Parathyroid adenoma (tissue), 2 donors: ENCODE measurements around the gene THAP4.
"Not testable (repeated sequence)": the region's sequence is repeated elsewhere in the genome, so short reads cannot be mapped to it uniquely, and the experiment has no call there.

Experiments
- H2AFZ ChIP-seq: fragments of 300-600 bp; sonication (generic); one replicate; pipeline ENCODE4 v1.7.0; 2017; ENCODE audit warnings: antibody characterized with exemption, mild to moderate bottlenecking
- H3K27ac ChIP-seq: fragments of 300-600 bp; sonication (generic); one replicate; pipeline ENCODE4 v1.7.0; 2017
- H3K27me3 ChIP-seq: fragments of 300-600 bp; sonication (generic); one replicate; pipeline ENCODE4 v1.7.0; 2017; ENCODE audit warnings: low read length; ENCODE audit not compliant: control insufficient read depth, insufficient read depth
- H3K36me3 ChIP-seq: fragments of 300-600 bp; sonication (generic); one replicate; pipeline ENCODE4 v1.7.0; 2017; ENCODE audit warnings: low read length; ENCODE audit not compliant: control insufficient read depth, insufficient read depth
- H3K4me1 ChIP-seq: fragments of 300-600 bp; sonication (generic); one replicate; pipeline ENCODE4 v1.7.0; 2017; ENCODE audit warnings: control low read depth
- H3K4me2 ChIP-seq: fragments of 300-600 bp; sonication (generic); one replicate; pipeline ENCODE4 v1.7.0; 2017; ENCODE audit warnings: low read length
- H3K4me3 ChIP-seq: fragments of 300-600 bp; sonication (generic); one replicate; pipeline ENCODE4 v1.7.0; 2017; ENCODE audit warnings: low read depth, low read length
- H3K79me2 ChIP-seq: fragments of 300-600 bp; sonication (generic); one replicate; pipeline ENCODE4 v1.7.0; 2017; ENCODE audit warnings: control low read depth
- H3K9ac ChIP-seq: fragments of 300-600 bp; sonication (generic); one replicate; pipeline ENCODE4 v1.7.0; 2017; ENCODE audit warnings: mild to moderate bottlenecking
- H3K9me3 ChIP-seq: fragments of 300-600 bp; sonication (generic); one replicate; pipeline ENCODE4 v1.7.0; 2017; ENCODE audit warnings: low read length; ENCODE audit not compliant: control insufficient read depth
- CTCF ChIP-seq: fragments of 300-600 bp; sonication (generic); IDR thresholded peaks from one replicate; pipeline ENCODE4 v1.7.0; 2017; ENCODE audit warnings: antibody characterized with exemption, mild to moderate bottlenecking
- donor health status: primary hyperparathyroidism.

THAP4 gene

GRCh38 chr2:241575624-241576292 is 61.2 kb downstream of the THAP4 start:
- H3K79me2 ChIP-seq = no peaks in the 10 kb centered on the region
- H3K4me1 ChIP-seq = no peaks in the 10 kb centered on the region
- H3K36me3 ChIP-seq = no peaks in the 10 kb centered on the region
- H2AFZ ChIP-seq = no peak overlapping the region
- H3K4me2 ChIP-seq = no peak overlapping the region
- no peak overlapping the region for H3K27ac ChIP-seq
- H3K27me3 ChIP-seq = no peaks in the 10 kb centered on the region
- no peak overlapping the region for H3K9ac ChIP-seq
- no peaks in the 10 kb centered on the region for H3K9me3 ChIP-seq
- no peak for TF ChIP-seq CTCF
- H3K4me3 ChIP-seq = no peak overlapping the region

GRCh38 chr2:241574911-241575623 is 61.9 kb downstream of the THAP4 start:
- no peak overlapping the region for H2AFZ ChIP-seq
- H3K36me3 ChIP-seq = no peaks in the 10 kb centered on the region
- H3K9ac ChIP-seq = no peak overlapping the region
- no peaks in the 10 kb centered on the region for H3K4me1 ChIP-seq
- H3K27me3 ChIP-seq = no peaks in the 10 kb centered on the region
- no peak overlapping the region for H3K4me3 ChIP-seq
- no peaks in the 10 kb centered on the region for H3K9me3 ChIP-seq
- H3K4me2 ChIP-seq = no peak overlapping the region
- no peak for TF ChIP-seq CTCF
- no peak overlapping the region for H3K27ac ChIP-seq
- H3K79me2 ChIP-seq = no peaks in the 10 kb centered on the region

DNA sequence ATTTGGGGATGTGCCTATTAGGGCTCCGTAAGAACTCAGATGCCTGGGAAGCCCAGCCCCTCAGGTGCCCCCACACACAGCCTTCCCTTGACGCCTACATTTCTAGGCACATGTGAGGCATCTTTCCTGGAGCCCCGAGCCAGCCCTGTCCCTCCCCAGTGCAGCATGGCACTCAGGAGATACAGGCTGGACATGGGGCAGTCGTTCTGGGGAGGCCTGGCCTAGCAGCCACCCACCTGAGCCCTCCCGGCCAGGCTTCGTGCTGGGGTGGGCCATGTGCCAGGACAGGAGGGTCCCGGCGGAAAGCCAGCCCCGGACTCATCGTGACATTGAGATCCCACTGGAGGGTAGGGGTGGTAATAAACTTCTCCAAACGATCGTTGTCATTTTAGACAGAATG is 63.2 kb downstream of the THAP4 start:
- Histone ChIP-seq H3K27ac (no peak overlapping the region), H3K4me2 (no peak overlapping the region), H3K27me3 (no peaks in the 10 kb centered on the region), H3K4me3 (no peak overlapping the region), H2AFZ (no peak overlapping the region), H3K9ac (no peak overlapping the region), H3K9me3 (no peaks in the 10 kb centered on the region), H3K36me3 (no peaks in the 10 kb centered on the region), H3K79me2 (no peaks in the 10 kb centered on the region), H3K4me1 (no peaks in the 10 kb centered on the region)
- no peak for TF ChIP-seq CTCF

DNA sequence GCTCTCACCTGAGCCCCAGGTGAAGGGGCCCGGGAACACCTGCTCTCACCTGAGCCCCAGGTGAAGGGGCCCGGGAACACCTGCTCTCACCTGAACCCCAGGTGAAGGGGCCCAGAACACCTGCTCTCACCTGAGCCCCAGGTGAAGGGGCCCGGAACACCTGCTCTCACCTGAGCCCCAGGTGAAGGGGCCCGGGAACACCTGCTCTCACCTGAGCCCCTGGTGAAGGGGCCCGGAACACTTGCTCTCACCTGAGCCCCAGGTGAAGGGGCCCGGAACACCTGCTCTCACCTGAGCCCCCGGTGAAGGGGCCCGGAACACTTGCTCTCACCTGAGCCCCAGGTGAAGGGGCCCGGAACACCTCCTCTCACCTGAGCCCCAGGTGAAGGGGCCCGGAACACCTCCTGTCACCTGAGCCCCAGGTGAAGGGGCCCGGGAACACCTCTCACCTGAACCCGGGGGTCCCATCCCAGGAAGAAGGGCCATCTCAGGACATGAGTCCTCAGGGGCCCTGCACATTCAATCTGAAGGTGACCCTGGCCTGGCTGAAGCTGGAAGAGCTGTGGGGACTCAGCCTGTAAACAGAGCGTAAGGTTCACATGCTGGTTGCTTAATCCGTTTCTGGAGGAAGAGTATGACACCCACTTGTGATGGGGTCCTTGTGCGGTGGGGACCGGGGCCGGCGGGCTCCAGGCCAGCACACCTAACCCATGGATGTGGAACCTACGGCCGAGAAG is 63.9 kb downstream of the THAP4 start:
- not testable (repeated sequence) for H3K4me1 ChIP-seq, H2AFZ ChIP-seq, H3K27ac ChIP-seq, H3K4me3 ChIP-seq, H3K36me3 ChIP-seq, H3K9ac ChIP-seq, H3K9me3 ChIP-seq, H3K79me2 ChIP-seq, H3K4me2 ChIP-seq, H3K27me3 ChIP-seq

- no peaks in the 10 kb centered on the region for H3K27me3 ChIP-seq
- no peak overlapping the region for H3K4me3 ChIP-seq
- H3K79me2 ChIP-seq = no peaks in the 10 kb centered on the region
- no peak for TF ChIP-seq CTCF
- no peak overlapping the region for H3K27ac ChIP-seq
- no peaks in the 10 kb centered on the region for H3K9me3 ChIP-seq
- H3K9ac ChIP-seq = no peak overlapping the region
- H2AFZ ChIP-seq = no peak overlapping the region
- H3K4me1 ChIP-seq = no peaks in the 10 kb centered on the region
- no peaks in the 10 kb centered on the region for H3K36me3 ChIP-seq
- no peak overlapping the region for H3K4me2 ChIP-seq
These were observed 64.9 kb downstream of the THAP4 start for GRCh38 chr2:241571821-241572620.
